HG03175 (cell line): ENCODE results near the gene HGD.
"Not testable (repeated sequence)": the region's sequence is repeated elsewhere in the genome, so short reads cannot be mapped to it uniquely, and the experiment has no call there.

Source experiments
- ATAC-seq: cut with Tn5 transposase; IDR thresholded peaks from one replicate; pipeline ENCODE4 v1.9.1; 2021; ENCODE audit warnings: mild to moderate bottlenecking, moderate library complexity; ENCODE audit not compliant: unreplicated experiment

Gene HGD

GRCh38 chr3:120680193-120680894, 1.7 kb downstream of the HGD start:
- no peak for ATAC-seq

- peak; percentile 52 for ATAC-seq
Observed at GRCh38 chr3:120678984-120679383, 3.1 kb downstream of the HGD start.

- peak; percentile 92 for ATAC-seq
Observed at GRCh38 chr3:120678331-120678947, 3.6 kb downstream of the HGD start.

GRCh38 chr3:120677193-120677592, 4.8 kb downstream of the HGD start:
- ATAC-seq, result not testable (repeated sequence)

GRCh38 chr3:120673116-120673515, 8.9 kb downstream of the HGD start:
- no peak for ATAC-seq

- ATAC-seq, result no peak
Observed at GRCh38 chr3:120670576-120670975, 11.5 kb downstream of the HGD start.

- no peak for ATAC-seq
Observed at GRCh38 chr3:120664926-120665325, 17.1 kb downstream of the HGD start.

- ATAC-seq, result no peak
Observed at GRCh38 chr3:120661945-120662344, 20.1 kb downstream of the HGD start.

- no peak for ATAC-seq
Observed at GRCh38 chr3:120661106-120661905, 20.7 kb downstream of the HGD start.

GRCh38 chr3:120659834-120660233, 22.2 kb downstream of the HGD start:
- no peak for ATAC-seq

GRCh38 chr3:120659285-120659684, 22.8 kb downstream of the HGD start:
- no peak for ATAC-seq

GRCh38 chr3:120652896-120653545, 29.0 kb downstream of the HGD start:
- no peak for ATAC-seq

- no peak for ATAC-seq
Observed at GRCh38 chr3:120652281-120652680, 29.8 kb downstream of the HGD start.

- no peak for ATAC-seq
Observed at GRCh38 chr3:120650311-120650710, 31.7 kb downstream of the HGD start.

GRCh38 chr3:120649830-120650233, 32.2 kb downstream of the HGD start:
- no peak for ATAC-seq

- no peak for ATAC-seq
Observed at GRCh38 chr3:120648290-120648689, 33.7 kb downstream of the HGD start.

GRCh38 chr3:120646771-120647432, 35.1 kb downstream of the HGD start:
- no peak for ATAC-seq

GRCh38 chr3:120645083-120645845, 36.8 kb downstream of the HGD start:
- no peak for ATAC-seq

- ATAC-seq, result no peak
Observed at GRCh38 chr3:120642368-120642948, 39.6 kb downstream of the HGD start.
